Erythroblast (primary cell): ENCODE data around the gene CYP27B1.
A peak's percentile ranks its signal among the peaks of the same experiment; 100 is the strongest.

Source experiments
- DNase-seq, 2 experiments: peaks; one replicate each; lab custom pipeline; 2025; lab: John Stamatoyannopoulos, UW
- GATA1 ChIP-seq: IDR thresholded peaks from 2 replicates; pipeline ENCODE4 v1.6.1; 2011; ENCODE audit warnings: low read depth, mild to moderate bottlenecking, control low read depth, low read length, moderate library complexity
- POLR2A ChIP-seq: IDR thresholded peaks from 2 replicates; pipeline ENCODE4 v1.6.1; 2011; ENCODE audit warnings: mild to moderate bottlenecking, low read length

Gene CYP27B1, protein sequence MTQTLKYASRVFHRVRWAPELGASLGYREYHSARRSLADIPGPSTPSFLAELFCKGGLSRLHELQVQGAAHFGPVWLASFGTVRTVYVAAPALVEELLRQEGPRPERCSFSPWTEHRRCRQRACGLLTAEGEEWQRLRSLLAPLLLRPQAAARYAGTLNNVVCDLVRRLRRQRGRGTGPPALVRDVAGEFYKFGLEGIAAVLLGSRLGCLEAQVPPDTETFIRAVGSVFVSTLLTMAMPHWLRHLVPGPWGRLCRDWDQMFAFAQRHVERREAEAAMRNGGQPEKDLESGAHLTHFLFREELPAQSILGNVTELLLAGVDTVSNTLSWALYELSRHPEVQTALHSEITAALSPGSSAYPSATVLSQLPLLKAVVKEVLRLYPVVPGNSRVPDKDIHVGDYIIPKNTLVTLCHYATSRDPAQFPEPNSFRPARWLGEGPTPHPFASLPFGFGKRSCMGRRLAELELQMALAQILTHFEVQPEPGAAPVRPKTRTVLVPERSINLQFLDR

DNA sequence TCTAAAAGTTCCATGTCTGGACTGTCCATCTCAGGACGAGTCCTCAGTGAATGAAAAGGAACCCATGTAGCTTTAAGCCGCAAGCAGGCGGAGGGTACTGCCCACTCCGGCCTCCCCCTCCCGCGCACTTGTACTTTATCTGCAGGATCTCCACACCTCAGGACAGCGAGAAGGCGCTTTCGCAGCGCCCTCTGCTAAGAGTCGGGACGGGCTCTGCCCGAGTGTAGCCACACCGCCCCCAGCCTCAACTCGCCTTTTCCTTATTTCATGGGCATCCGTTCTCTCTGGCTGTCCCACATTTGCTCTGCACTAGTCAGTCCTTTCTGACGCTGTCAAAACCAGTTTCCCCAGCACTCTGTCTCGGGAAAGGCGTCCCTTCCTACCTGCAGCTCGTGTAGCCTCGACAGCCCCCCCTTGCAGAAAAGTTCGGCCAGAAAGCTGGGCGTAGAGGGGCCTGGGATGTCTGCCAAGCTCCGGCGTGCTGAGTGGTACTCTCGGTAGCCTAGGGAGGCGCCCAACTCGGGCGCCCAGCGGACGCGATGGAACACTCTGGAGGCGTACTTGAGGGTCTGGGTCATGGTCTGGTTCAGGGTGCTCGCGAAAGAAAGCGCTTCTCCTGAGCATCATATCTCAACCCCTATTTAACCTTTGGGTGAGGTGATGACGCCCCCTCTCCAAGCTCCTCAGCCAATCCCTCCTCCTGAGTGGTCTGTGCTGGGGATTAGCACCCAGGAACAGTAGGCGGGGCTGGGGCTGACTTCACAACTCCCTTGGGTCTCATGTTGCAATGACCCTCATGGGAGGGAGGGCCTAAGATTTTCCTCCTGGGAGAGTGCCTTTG, at the start of gene CYP27B1:
Gene CYP27B1 (minus strand): TSS at position 615 of the 841 bp plus-strand sequence. CDS start 37 bp downstream, at position 578.
- TF ChIP-seq POLR2A: peak; percentile 47
- TF ChIP-seq GATA1: no peak
- DNase-seq: peak; percentile 29 to 34

DNA sequence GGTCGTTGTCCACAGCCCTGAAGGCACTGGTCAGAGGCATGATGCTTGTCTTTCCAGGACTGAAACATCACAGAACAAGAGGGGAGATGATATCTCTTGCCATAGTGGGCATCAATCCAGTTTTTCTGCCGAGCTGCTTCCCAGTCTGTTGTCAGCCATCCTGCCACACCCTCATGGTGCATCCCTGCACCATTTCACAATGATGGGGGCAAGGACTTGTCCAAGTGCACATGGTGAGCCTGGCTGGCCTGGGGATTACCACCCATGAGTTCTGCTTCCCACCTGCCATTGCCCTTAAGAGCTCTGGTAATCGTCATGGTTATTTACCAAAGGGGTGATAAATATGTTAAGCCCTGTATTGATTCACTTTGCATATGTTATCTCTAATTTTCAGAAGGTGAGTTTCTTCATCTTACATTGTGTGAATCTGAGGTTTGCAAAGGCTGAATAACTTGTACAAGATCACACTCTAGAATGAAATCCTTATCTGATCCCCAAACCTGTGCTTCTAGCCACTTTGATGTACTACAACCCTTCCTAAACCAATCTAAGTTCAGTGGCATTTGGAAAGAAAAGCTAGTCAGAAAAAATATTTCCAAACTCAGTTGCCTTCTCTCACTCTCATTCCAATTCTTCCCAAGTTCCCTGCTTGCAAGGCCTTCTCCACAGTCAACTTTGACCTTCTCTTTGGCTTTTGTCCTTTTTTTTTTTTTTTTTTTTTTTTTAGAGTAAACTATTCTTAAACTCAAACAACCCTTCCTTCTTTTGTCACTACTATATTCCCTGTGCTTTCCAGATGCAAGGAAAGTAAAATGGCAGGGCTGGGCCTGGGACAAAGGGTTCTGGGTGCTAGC, 49.4 kb upstream of the CYP27B1 start:
- no peak for DNase-seq
- TF ChIP-seq GATA1 (no peak), POLR2A (no peak)

DNA sequence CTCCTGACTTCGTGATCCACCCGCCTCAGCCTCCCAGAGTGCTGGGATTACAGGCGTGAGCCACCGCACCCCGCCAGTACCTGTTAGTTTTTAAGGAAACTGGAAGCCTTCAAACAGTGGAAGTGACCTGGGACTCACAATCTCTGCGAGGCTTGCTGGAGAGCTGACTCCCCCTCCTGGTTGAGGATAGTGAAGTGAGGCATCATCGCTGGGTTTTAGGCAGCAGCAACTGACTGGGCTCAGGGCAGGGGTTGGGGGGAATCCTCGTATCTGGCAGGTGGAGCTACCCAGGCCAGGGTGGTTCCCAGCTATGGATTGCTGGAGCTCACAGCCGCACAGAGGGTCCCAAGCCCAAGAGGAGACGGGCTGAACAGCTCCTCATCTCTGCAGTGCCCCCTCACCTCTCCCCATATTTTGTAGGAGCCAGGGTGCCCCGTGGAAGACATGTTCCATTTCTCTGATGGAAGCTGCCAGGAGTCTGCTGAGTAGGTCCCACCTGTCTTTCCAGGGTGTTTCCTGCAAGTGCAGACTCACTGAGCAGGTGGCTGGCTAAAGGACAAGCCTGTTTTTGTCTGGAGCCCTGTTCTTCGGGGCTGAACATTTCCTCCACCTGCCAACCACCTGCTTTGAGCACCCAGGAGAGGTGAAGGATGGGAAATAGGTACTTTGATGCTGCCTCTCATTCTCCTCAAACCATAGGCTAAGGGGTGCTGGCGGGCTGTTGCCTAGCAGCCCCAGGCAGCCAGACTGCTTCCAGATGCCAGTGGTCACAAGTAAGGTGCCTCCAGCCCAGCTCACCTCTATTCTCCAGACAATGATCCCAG, 48.5 kb upstream of the CYP27B1 start:
- no peak for DNase-seq
- no peak for TF ChIP-seq POLR2A
- no peak for TF ChIP-seq GATA1

DNA sequence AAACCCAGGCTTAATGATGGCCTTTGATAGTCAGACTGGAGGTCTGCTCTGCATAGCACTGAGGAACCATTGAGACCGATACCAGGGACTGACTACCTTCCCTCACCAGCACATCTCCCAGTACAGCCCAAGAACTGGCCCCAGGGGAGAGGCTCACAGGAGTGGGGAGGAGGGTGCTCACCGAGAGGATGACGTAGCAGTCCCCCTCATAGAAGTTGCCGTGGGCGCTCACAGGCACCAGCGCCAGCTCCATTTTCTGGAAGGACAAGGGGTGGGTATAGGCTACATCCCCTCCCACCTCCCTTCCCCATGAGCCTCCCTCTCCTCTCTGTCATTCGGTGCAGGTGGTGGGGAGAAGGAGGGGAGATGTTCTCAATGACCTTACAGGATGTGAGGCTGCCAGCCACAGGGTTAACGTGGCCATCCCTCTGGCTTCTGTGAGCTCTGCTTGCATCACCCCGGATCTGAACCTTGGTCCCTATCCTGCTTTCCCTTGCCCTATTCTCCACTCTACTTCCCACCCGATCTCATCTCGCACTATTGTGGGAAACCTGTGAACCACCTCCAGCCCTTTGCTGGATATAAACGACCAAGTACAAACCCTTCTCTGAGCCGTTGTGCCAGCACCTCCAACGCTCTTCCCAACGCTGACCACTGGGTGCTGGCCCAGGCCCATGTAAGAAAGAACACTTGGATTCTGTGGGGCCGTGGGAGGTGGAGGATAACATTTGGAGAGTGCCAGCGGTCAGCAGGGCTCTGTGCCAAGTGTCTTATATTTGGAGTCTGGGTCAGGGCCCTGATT, 47.3 kb upstream of the CYP27B1 start:
- DNase-seq: no peak
- TF ChIP-seq POLR2A: no peak
- TF ChIP-seq GATA1: no peak

DNA sequence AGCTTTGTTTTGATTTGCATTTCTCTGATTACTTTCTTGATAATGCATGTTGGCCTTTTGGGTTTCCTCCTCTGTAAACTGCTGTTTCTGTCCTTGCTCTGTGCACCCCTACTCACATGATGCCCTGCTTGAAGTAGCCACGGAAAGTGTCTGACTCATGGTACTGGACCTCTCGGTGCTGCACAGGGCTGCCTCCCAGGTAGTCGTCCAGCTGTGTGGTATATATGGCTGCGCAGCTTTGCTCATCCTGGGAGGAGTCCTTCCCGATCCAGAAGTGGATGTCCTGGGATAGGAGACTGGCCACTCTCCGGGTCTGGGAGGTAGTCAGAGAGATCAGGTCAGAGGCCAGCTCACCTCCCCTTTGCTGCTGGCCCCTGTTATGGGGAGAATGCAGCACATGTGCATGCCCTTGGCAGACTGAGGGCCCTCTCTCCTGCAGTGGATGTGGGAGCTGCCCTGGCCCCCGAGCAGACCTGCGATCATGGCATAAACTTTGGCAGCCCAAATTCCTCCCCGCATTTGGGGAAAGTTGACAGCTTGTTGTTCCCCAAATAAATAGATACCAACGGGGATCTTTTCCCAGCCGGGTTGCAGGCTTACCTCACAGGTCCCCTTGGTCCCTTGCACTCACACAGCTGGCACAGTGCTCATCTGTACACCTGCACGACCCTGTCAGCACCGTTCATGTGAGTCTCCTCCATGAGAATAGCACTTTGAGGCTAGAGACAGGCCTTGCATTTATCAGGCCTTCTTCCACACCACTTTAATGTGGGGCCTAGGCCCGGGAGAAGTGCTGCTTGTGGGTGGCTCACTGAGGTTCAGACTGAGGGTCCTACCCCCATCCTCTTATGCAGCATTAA, 46.5 kb upstream of the CYP27B1 start:
- no peak for TF ChIP-seq POLR2A
- TF ChIP-seq GATA1: no peak
- DNase-seq: no peak

DNA sequence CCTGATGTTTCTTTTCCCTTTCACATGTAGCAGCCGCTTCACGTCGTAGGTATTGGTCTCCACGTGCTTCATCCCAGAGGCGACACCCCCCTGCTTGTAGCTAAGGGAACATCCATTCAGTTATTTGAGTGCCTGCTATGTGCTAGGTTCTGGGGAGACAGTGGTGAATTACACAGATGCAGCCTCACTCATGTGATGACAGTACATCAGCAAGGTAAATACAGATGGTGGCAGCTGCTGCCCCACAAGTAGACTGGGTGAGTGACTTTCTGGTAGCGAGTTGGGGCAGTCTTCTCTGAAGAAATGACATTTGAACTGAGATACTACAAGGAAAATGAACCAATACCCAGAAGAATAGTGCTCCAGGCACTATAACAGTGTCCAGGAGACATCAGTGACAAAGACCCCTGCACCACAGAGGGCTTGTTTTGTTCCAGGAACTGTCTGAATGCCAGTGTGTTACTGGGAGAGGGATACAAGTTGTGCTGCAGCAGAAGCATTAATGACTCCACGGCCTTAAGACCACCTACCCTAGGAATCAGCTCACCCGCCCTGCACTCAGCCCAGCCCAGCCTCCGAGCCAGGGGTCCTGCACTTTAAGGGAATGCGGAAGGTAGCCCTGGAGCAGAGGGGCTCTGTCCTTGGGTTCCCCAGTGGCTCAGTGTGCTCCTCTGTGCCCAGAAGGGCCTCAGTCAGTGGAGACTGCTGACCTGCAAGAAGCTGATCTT, 44.3 kb upstream of the CYP27B1 start:
- TF ChIP-seq POLR2A (no peak), GATA1 (no peak)
- DNase-seq: no peak

DNA sequence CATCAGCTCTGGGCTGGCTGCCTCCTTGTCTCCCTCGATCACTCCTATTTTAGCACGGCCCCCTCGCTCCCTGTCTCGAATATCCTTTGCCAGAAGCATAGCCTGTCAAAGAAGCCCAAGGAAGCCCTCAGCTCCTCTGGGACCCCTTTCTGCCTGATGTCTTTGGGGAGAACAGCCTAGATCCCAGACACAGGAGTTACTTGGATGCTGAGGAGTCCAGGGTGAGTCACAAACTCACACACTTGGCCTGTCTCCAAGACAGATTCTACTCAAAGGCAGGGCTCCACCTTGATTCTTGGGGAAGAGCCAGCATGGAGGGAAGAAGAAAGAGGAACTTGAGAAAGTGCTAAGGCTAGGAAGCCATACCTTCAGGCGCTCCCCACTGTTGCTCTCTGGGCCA, 43.6 kb upstream of the CYP27B1 start:
- DNase-seq: peak; percentile 25 to 63
- TF ChIP-seq GATA1: no peak
- TF ChIP-seq POLR2A: no peak

DNA sequence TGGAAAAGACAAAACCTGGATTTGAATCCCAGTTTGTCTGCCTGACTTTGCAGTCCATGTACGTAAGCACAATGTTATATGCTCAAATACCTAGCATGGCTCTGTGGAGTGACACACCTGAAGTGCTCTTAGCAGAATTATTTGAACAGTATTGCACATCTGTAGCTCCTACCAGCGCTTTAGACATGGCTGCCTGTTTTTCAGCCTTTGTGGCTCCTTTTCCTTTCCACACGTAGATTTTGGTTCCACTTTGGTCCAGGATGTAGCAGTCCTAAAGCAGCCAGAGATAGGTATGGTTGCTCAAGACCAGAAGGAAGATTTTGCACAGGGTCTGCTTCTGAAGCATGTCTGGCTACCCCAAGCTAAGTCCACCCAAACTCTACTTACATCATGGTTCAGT, 42.5 kb upstream of the CYP27B1 start:
- no peak for DNase-seq
- TF ChIP-seq POLR2A: no peak
- TF ChIP-seq GATA1: no peak

DNA sequence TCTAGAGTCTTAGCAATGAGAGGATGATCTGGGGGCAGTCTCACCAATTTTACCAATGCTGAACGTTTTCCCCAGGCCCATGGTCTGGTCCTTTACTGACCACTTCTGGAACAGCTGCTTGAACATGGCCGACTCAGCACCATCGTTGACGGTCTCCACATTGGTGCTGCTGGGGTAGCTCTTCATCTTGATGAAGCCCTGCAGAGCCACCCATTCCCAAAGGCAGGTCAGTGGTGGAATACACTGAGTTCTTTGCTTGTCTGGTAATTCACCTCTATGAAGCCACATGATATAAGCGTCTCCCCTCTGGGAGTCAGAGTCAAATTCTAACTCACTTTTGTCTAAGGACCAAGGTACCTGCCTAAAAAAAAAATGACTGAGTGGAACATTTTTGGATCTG, 41.5 kb upstream of the CYP27B1 start:
- no peak for DNase-seq
- TF ChIP-seq GATA1: no peak
- TF ChIP-seq POLR2A: no peak

DNA sequence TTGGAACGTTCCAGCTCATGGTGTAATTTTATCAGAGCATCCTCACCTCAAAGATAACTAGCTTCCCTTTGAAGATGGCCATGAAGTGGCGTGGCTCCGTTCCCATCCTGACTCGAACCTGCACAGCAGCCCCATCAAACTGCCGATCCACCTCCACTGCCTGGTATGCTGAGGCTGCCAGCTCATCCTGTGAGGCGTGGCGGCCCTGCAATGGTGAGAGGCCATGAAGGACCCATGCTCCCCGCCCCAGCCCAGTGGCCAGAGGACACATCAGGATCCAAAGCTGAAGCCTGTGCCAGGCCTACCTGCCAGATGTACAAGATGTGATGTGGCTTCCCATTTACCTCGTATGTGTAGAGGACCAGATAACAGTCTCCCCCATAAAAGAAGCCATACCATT, 40.4 kb upstream of the CYP27B1 start:
- no peak for DNase-seq
- TF ChIP-seq POLR2A: no peak
- TF ChIP-seq GATA1: no peak
